B cell (primary cell): Measurements from ENCODE around the gene RER1.

Experiments
- CTCF ChIP-seq: fragments of 200-600 bp; IDR thresholded peaks from one replicate; pipeline ENCODE4 v1.8.0; 2022; ENCODE audit warnings: antibody characterized with exemption, mild to moderate bottlenecking
- EZH2 ChIP-seq: IDR thresholded peaks from 2 replicates; pipeline ENCODE4 v1.6.1; 2012; ENCODE audit warnings: borderline replicate concordance, low read depth, mild to moderate bottlenecking, moderate library complexity, low read length; ENCODE audit not compliant: insufficient read depth, poor library complexity, severe bottlenecking

GRCh38 chr1:2443277-2444137 is 51.9 kb downstream of the RER1 start:
- TF ChIP-seq CTCF (no peak), EZH2 (no peak)
